Astrocyte (in vitro differentiated cells and primary cell): ENCODE results near the gene BLOC1S5.

Experiments
- CTCF ChIP-seq: IDR thresholded peaks from 2 replicates; pipeline ENCODE4 v1.5.1; 2011; ENCODE audit warnings: low read depth, mild to moderate bottlenecking, inconsistent platforms, low read length, moderate library complexity; ENCODE audit not compliant: insufficient read depth
- EZH2 ChIP-seq: IDR thresholded peaks from 2 replicates; pipeline ENCODE4 v1.6.1; 2012; ENCODE audit warnings: mild to moderate bottlenecking, low read length, inconsistent platforms; ENCODE audit not compliant: insufficient read depth

- no peak for TF ChIP-seq EZH2
- no peak for TF ChIP-seq CTCF
These were observed 46.9 kb downstream of the BLOC1S5 start for GRCh38 chr6:8017276-8017701.
